Liver (tissue), 3 donors: ENCODE measurements around the gene MPRIP.
"Not testable (repeated sequence)": the region's sequence is repeated elsewhere in the genome, so short reads cannot be mapped to it uniquely, and the experiment has no call there.

Experiments used
- ATF3 ChIP-seq: IDR thresholded peaks from 2 replicates; pipeline ENCODE4 v1.6.1; 2016; ENCODE audit warnings: antibody characterized with exemption
- EGR1 ChIP-seq, 2 donors: IDR thresholded peaks; 2 replicates each; pipeline ENCODE4 v1.6.1; 2016 to 2018; ENCODE audit warnings: antibody characterized with exemption in 2 of 2, low read depth in 2 of 2
- FOXA1 ChIP-seq: IDR thresholded peaks from 2 replicates; pipeline ENCODE4 v1.6.1; 2016; ENCODE audit warnings: antibody characterized with exemption
- GABPA ChIP-seq, 2 donors: IDR thresholded peaks in 1 of 2; conservative IDR thresholded peaks in 1 of 2; 2 replicates each; pipeline ENCODE4 v1.6.1; 2016; ENCODE audit warnings: antibody characterized with exemption in 2 of 2, mild to moderate bottlenecking in 1 of 2, moderate library complexity in 1 of 2
- HNF4A ChIP-seq, 2 donors: conservative IDR thresholded peaks; 2 replicates each; pipeline ENCODE4 v1.6.1; 2016; ENCODE audit warnings: antibody characterized with exemption in 2 of 2, mild to moderate bottlenecking in 2 of 2
- JUND ChIP-seq, 2 donors: IDR thresholded peaks; 2 replicates each; pipeline ENCODE4 v1.6.1; 2016; ENCODE audit warnings: antibody characterized with exemption in 2 of 2
- RAD21 ChIP-seq, 2 donors: IDR thresholded peaks; 2 replicates each; pipeline ENCODE4 v1.6.1; 2016; ENCODE audit warnings: antibody characterized with exemption in 2 of 2, mild to moderate bottlenecking in 2 of 2
- RXRA ChIP-seq, 2 donors: IDR thresholded peaks; 2 replicates each; pipeline ENCODE4 v1.6.1; 2017 to 2018; ENCODE audit warnings: antibody characterized with exemption in 2 of 2, mild to moderate bottlenecking in 1 of 2
- TAF1 ChIP-seq: conservative IDR thresholded peaks from 2 replicates; pipeline ENCODE4 v1.6.1; 2016; ENCODE audit warnings: antibody characterized with exemption, mild to moderate bottlenecking
- YY1 ChIP-seq: IDR thresholded peaks from 2 replicates; pipeline ENCODE4 v1.6.1; 2016; ENCODE audit warnings: antibody characterized with exemption, mild to moderate bottlenecking
- TF ChIP-seq, protein P1 (sequence below): fragments of 150-350 bp; IDR thresholded peaks from 2 replicates; pipeline ENCODE4 v1.5.1; 2017; ENCODE audit warnings: improper control_type of control experiment, low read depth, low read length; ENCODE audit not compliant: missing input control
- TF ChIP-seq, protein P2 (sequence below): IDR thresholded peaks from 2 replicates; pipeline ENCODE4 v1.6.1; 2016; ENCODE audit warnings: antibody characterized with exemption, mild to moderate bottlenecking
- donor health status: healthy.
- donor health status: healthy.

DNA sequence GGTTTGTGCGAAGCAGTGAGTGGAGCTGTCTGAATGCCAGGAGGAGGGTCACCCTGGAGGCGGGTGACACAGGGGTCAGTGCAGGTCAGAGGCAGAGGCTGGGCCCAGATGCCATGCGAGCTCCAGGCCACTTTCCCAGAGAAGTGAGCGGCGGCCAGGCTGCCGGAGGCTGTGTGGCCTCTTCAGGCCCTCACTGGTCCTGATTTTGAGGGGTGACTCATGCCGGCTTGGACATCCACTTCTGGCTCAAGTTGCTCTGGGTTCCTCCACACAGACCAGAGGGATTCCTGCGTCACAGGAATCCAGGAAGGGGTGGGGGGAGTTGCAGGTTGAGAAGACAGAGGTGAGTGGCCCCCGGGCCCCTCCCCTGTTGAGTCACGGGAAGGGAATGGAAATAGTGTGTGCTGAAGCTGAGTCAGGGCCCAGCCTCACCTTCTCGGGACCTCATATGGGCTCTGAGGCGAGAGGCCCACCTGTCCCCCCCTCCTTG, 31.7 kb upstream of the MPRIP start:
- TF ChIP-seq, protein P1, sequence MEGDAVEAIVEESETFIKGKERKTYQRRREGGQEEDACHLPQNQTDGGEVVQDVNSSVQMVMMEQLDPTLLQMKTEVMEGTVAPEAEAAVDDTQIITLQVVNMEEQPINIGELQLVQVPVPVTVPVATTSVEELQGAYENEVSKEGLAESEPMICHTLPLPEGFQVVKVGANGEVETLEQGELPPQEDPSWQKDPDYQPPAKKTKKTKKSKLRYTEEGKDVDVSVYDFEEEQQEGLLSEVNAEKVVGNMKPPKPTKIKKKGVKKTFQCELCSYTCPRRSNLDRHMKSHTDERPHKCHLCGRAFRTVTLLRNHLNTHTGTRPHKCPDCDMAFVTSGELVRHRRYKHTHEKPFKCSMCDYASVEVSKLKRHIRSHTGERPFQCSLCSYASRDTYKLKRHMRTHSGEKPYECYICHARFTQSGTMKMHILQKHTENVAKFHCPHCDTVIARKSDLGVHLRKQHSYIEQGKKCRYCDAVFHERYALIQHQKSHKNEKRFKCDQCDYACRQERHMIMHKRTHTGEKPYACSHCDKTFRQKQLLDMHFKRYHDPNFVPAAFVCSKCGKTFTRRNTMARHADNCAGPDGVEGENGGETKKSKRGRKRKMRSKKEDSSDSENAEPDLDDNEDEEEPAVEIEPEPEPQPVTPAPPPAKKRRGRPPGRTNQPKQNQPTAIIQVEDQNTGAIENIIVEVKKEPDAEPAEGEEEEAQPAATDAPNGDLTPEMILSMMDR = not testable (repeated sequence)
- TF ChIP-seq JUND (IDR thresholded peaks at IDR 0.05); ATF3; FOXA1; TAF1; YY1; HNF4A (conservative IDR thresholded peaks at IDR 0.05); RAD21 (IDR thresholded peaks at IDR 0.05); GABPA (IDR thresholded peaks at IDR 0.05 in 1 of 2, conservative IDR thresholded peaks at IDR 0.05 in 1 of 2); EGR1 (IDR thresholded peaks at IDR 0.05; ENCODE audit: low read depth in 2 of 2): not testable (repeated sequence)
- TF ChIP-seq, protein P2, sequence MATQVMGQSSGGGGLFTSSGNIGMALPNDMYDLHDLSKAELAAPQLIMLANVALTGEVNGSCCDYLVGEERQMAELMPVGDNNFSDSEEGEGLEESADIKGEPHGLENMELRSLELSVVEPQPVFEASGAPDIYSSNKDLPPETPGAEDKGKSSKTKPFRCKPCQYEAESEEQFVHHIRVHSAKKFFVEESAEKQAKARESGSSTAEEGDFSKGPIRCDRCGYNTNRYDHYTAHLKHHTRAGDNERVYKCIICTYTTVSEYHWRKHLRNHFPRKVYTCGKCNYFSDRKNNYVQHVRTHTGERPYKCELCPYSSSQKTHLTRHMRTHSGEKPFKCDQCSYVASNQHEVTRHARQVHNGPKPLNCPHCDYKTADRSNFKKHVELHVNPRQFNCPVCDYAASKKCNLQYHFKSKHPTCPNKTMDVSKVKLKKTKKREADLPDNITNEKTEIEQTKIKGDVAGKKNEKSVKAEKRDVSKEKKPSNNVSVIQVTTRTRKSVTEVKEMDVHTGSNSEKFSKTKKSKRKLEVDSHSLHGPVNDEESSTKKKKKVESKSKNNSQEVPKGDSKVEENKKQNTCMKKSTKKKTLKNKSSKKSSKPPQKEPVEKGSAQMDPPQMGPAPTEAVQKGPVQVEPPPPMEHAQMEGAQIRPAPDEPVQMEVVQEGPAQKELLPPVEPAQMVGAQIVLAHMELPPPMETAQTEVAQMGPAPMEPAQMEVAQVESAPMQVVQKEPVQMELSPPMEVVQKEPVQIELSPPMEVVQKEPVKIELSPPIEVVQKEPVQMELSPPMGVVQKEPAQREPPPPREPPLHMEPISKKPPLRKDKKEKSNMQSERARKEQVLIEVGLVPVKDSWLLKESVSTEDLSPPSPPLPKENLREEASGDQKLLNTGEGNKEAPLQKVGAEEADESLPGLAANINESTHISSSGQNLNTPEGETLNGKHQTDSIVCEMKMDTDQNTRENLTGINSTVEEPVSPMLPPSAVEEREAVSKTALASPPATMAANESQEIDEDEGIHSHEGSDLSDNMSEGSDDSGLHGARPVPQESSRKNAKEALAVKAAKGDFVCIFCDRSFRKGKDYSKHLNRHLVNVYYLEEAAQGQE = not testable (repeated sequence)
- peak in 1 of 2 donors; percentile 9 for TF ChIP-seq RXRA (IDR thresholded peaks at IDR 0.05)
